OCI-LY3 (cell line): ENCODE data around the gene TEAD1.

Experiments
- H2AFZ ChIP-seq: fragments of 200-600, 300-600 bp; shearing (Covaris generic); 2 replicates; pipeline ENCODE4 v1.6.0; 2014; ENCODE audit warnings: antibody characterized with exemption, low read depth, low read length
- H3K27ac ChIP-seq: fragments of 200-600, 300-600 bp; sonication (generic); 2 replicates; pipeline ENCODE4 v1.5.1; 2014; ENCODE audit warnings: mild to moderate bottlenecking, low read length, moderate library complexity, mixed read lengths
- H3K27me3 ChIP-seq: fragments of 200-600, 300-600 bp; sonication (generic); 2 replicates; pipeline ENCODE4 v1.6.1; 2014; ENCODE audit warnings: low read depth, low read length, mixed read lengths
- H3K36me3 ChIP-seq: fragments of 200-600, 300-600 bp; sonication (generic); replicated peaks from 2 replicates; pipeline ENCODE3; 2014; ENCODE audit warnings: low read depth, low read length, mixed read lengths
- H3K4me1 ChIP-seq: fragments of 300-600, 200-600 bp; sonication (generic); 2 replicates; pipeline ENCODE4 v1.6.1; 2014; ENCODE audit warnings: low read length, mixed read lengths
- H3K4me2 ChIP-seq: fragments of 200-600, 300-600 bp; sonication (generic); 2 replicates; pipeline ENCODE4 v1.6.1; 2014; ENCODE audit warnings: low read length, mixed read lengths
- H3K4me3 ChIP-seq: fragments of 300-600, 200-600 bp; sonication (generic); 2 replicates; pipeline ENCODE4 v1.5.1; 2014; ENCODE audit warnings: antibody characterized with exemption, mild to moderate bottlenecking, low read length, moderate library complexity
- H3K79me2 ChIP-seq: fragments of 300-600, 200-600 bp; shearing (Covaris generic); 2 replicates; pipeline ENCODE4 v1.6.1; 2014; ENCODE audit warnings: mild to moderate bottlenecking, low read length, mixed read lengths
- H3K9ac ChIP-seq: fragments of 300-600, 200-600 bp; shearing (Covaris generic); 2 replicates; pipeline ENCODE4 v1.6.0; 2014; ENCODE audit warnings: mild to moderate bottlenecking, low read length, moderate library complexity
- H3K9me3 ChIP-seq: fragments of 200-600, 300-600 bp; shearing (Covaris generic); 2 replicates; pipeline ENCODE4 v1.6.1; 2014; ENCODE audit warnings: low read length, mixed read lengths; ENCODE audit not compliant: insufficient read depth
- H4K20me1 ChIP-seq: fragments of 200-600, 300-600 bp; sonication (generic); 2 replicates; pipeline ENCODE4 v1.6.1; 2016; ENCODE audit warnings: low read length, mixed read lengths; ENCODE audit not compliant: insufficient read depth
- EZH2phosphoT487 ChIP-seq: fragments of 200-600 bp; shearing (Covaris generic); IDR thresholded peaks from 2 replicates; pipeline ENCODE4 v1.6.1; 2018; ENCODE audit warnings: antibody characterized with exemption, mixed run types, low read depth
- TF ChIP-seq, protein P1 (sequence below): fragments of 200-600, 300-600 bp; sonication (generic); IDR thresholded peaks from 2 replicates; pipeline ENCODE4 v1.5.1; 2014; ENCODE audit warnings: antibody characterized with exemption, low read length, low read depth

The TEAD1 gene

DNA sequence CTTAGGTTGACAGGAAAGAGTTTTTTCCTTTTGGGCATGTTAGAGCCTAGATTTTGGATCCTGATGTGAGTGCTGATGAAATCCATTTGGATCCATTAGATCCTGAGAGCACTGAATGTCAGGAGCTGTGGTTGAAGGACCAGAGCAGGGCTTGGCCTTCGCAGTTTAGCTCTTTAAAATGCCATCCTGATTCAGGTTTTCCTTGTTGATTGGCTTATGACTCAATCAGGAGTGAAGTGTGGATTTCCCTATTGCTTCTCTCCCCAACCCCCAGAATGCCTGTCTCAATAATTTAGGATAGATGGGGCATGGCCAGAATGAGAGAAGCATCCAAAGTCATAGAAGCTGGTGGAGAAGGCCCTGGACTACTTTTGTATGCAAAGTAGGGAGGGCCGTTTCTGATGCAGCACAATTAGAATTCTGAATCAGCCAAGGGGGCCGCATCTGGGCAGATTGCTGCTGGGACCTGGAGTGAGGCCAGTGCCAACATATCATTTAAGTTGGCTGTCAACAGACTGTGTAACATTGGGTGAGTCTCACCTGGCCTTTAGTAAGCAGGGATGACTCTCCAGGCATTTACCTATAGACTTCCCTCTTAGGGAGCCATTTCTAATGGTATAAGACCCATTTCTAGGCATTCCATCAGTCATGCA lies 80.5 kb downstream of the TEAD1 start:
- H3K79me2 ChIP-seq = no peaks in the 10 kb centered on the region
- H3K27me3 ChIP-seq = no peaks in the 10 kb centered on the region
- no peaks in the 10 kb centered on the region for H3K9me3 ChIP-seq
- H3K4me1 ChIP-seq = no peaks in the 10 kb centered on the region
- H2AFZ ChIP-seq = no peak overlapping the region
- H4K20me1 ChIP-seq = no peaks in the 10 kb centered on the region
- no peak overlapping the region for H3K9ac ChIP-seq
- no peak overlapping the region for H3K4me3 ChIP-seq
- H3K27ac ChIP-seq = no peak overlapping the region
- no peak overlapping the region for H3K4me2 ChIP-seq
- H3K36me3 ChIP-seq = no peaks in the 10 kb centered on the region
- no peak for TF ChIP-seq EZH2phosphoT487
- TF ChIP-seq, protein P1, sequence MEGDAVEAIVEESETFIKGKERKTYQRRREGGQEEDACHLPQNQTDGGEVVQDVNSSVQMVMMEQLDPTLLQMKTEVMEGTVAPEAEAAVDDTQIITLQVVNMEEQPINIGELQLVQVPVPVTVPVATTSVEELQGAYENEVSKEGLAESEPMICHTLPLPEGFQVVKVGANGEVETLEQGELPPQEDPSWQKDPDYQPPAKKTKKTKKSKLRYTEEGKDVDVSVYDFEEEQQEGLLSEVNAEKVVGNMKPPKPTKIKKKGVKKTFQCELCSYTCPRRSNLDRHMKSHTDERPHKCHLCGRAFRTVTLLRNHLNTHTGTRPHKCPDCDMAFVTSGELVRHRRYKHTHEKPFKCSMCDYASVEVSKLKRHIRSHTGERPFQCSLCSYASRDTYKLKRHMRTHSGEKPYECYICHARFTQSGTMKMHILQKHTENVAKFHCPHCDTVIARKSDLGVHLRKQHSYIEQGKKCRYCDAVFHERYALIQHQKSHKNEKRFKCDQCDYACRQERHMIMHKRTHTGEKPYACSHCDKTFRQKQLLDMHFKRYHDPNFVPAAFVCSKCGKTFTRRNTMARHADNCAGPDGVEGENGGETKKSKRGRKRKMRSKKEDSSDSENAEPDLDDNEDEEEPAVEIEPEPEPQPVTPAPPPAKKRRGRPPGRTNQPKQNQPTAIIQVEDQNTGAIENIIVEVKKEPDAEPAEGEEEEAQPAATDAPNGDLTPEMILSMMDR = no peak

DNA sequence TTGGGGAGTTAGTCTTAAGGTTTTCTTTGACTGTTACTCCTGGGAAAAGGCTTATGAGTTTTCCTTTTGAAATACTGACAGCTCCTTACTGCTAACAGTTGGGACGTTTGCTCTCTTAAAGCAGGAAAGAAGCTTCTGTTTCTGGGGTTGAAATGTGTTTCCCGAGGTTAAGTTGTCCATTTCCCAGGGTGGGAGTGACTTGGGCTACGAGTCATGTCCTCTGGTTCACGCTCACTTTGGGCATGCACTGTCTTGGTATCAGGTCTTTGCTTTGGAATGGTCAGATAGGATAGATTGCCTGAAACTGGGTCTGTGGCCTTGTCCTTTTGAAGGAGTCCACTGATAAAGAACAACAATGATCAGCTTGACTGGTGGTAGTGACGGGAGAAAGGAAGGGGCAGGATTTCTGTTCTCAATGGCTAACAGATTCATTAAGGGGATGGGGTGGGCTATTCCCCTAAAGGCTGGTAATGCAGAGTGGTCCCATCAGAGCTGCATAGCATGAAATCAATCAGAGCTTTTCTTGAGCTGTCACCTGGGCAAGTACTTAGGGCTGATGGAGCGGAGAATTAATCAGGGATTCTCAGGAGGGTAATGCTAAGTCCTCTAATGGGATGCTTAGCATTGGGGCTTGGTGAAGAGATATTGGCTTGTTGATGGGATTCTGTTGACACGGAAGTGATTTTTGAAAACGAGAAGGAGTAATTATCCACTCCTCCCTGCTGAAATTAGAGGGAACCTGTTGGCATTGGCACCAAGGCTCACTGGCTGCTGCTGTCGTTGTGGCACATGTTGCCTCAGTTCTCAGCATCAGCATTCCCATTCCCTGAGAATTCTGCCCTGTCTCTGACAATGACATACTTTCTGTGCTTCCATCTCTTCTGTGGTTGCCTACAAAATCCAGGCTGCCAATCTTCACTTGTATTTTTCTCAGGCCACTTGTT lies 81.6 kb downstream of the TEAD1 start:
- H4K20me1 ChIP-seq = no peaks in the 10 kb centered on the region
- no peaks in the 10 kb centered on the region for H3K27me3 ChIP-seq
- no peaks in the 10 kb centered on the region for H3K9me3 ChIP-seq
- H3K4me3 ChIP-seq = no peak overlapping the region
- no peaks in the 10 kb centered on the region for H3K4me1 ChIP-seq
- H3K27ac ChIP-seq = no peak overlapping the region
- H3K36me3 ChIP-seq = no peaks in the 10 kb centered on the region
- H2AFZ ChIP-seq = no peak overlapping the region
- H3K4me2 ChIP-seq = no peak overlapping the region
- TF ChIP-seq, protein P1 = no peak
- no peak for TF ChIP-seq EZH2phosphoT487
- no peaks in the 10 kb centered on the region for H3K79me2 ChIP-seq
- no peak overlapping the region for H3K9ac ChIP-seq

DNA sequence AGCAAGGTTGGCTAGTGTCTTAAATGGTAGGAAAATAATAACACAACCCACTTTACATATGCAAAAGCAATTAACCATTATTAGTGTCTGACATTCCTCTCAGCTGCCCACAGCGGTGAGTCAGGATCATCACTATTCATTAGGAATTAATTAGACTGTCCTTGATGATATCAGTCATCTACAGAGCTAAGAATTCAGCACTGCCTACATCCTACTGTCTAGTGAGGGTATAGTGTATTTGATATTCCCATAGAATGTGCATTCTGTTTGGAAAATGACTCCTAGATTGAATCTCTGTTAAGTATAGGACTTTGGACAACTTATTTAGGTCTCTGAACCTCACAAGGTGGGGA lies 82.2 kb downstream of the TEAD1 start:
- Histone ChIP-seq H3K79me2 (no peaks in the 10 kb centered on the region), H2AFZ (no peak overlapping the region)

DNA sequence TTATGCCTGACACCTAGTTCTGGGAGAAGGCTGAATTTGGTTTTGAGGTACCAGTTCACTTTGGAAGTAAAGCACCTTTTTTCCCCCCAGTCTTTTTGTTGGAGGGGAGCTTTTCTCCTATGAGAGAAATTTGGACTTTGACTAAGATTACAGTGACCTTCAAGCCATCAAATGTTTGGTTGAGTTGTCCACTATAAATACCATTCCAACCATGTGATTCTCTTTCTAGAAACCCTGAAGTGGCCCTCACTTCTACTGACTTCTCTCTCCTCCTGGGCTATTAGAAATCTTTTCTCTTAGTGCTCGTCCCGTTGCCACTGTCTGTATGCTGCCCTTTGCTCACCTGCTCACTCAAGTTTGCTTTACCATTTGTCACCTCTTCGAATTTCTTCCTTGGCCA lies 82.6 kb downstream of the TEAD1 start:
- H3K9me3 ChIP-seq = no peaks in the 10 kb centered on the region
- H3K36me3 ChIP-seq = no peaks in the 10 kb centered on the region
- H3K27ac ChIP-seq = no peak overlapping the region
- no peaks in the 10 kb centered on the region for H3K27me3 ChIP-seq
- no peaks in the 10 kb centered on the region for H3K79me2 ChIP-seq
- no peaks in the 10 kb centered on the region for H3K4me1 ChIP-seq
- no peak overlapping the region for H3K4me2 ChIP-seq
- TF ChIP-seq EZH2phosphoT487 = no peak
- TF ChIP-seq, protein P1 = no peak
- H4K20me1 ChIP-seq = no peaks in the 10 kb centered on the region
- no peak overlapping the region for H2AFZ ChIP-seq
- no peak overlapping the region for H3K9ac ChIP-seq
- no peak overlapping the region for H3K4me3 ChIP-seq

More for the DNA sequence above, 82.2 kb downstream of the TEAD1 start:
- Histone ChIP-seq H3K36me3 (no peaks in the 10 kb centered on the region), H3K4me3 (no peak overlapping the region), H3K4me2 (no peak overlapping the region), H3K27ac (no peak overlapping the region), H3K4me1 (no peaks in the 10 kb centered on the region), H3K27me3 (no peaks in the 10 kb centered on the region), H4K20me1 (no peaks in the 10 kb centered on the region), H3K9me3 (no peaks in the 10 kb centered on the region), H3K9ac (no peak overlapping the region)
- TF ChIP-seq, protein P1 = no peak
- no peak for TF ChIP-seq EZH2phosphoT487
